Thyroid gland (tissue), 4 donors: ENCODE results near the gene CBL.

ENCODE experiments used
- POLR2A ChIP-seq, 2 donors: fragments of 450-650 bp; IDR thresholded peaks; one replicate each; pipeline ENCODE4 v1.6.1; 2017; ENCODE audit warnings: antibody characterized with exemption in 2 of 2, mild to moderate bottlenecking in 2 of 2, moderate library complexity in 1 of 2
- TF ChIP-seq, protein P1 (sequence below), 6 experiments: fragments of 200-600 bp in 3 of 6; fragments of 450-650 bp in 3 of 6; sonication (generic) in 3 of 6; IDR thresholded peaks; one replicate each; pipeline ENCODE4 v1.5.1; 2016 to 2019; ENCODE audit warnings: antibody characterized with exemption in 6 of 6, mild to moderate bottlenecking in 2 of 6, inconsistent platforms in 1 of 6, moderate library complexity in 1 of 6

DNA sequence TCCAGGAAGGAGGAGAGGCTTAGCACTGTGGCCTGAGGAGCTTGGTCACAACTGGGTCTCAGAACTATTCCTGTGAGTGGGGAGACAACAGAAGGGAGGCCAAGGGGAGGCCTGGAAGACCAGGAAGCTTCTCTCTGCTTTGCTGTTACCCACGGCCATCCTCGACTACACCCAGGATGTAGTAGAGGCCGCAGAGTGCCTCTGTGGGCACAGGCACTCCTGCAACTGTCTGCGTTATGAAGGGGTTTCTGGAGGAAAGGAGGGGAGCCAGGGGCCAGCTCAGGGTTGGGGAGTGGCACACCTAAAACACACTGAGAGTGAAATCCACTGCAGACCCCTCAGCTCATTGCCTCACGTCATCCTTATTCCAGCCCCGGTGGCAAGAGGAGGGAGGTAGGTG is 144.2 kb downstream of the CBL start:
- TF ChIP-seq, protein P1, sequence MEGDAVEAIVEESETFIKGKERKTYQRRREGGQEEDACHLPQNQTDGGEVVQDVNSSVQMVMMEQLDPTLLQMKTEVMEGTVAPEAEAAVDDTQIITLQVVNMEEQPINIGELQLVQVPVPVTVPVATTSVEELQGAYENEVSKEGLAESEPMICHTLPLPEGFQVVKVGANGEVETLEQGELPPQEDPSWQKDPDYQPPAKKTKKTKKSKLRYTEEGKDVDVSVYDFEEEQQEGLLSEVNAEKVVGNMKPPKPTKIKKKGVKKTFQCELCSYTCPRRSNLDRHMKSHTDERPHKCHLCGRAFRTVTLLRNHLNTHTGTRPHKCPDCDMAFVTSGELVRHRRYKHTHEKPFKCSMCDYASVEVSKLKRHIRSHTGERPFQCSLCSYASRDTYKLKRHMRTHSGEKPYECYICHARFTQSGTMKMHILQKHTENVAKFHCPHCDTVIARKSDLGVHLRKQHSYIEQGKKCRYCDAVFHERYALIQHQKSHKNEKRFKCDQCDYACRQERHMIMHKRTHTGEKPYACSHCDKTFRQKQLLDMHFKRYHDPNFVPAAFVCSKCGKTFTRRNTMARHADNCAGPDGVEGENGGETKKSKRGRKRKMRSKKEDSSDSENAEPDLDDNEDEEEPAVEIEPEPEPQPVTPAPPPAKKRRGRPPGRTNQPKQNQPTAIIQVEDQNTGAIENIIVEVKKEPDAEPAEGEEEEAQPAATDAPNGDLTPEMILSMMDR (IDR thresholded peaks at IDR 0.05), result no peak
- TF ChIP-seq POLR2A (IDR thresholded peaks at IDR 0.05), result no peak
